Mesenchymal stem cell (in vitro differentiated cells and primary cell): ENCODE measurements around the gene INTS2. TPM values are rescaled to one million over a fixed set of nuclear protein-coding genes. Genes with fewer than 3 reads are reported as not detected.

Experiments used
- DNase-seq: peaks from one replicate; pipeline ENCODE4 v3.0.0-alpha.2; 2013
- H2AFZ ChIP-seq: one replicate; pipeline ENCODE4 v1.6.1; 2013; ENCODE audit warnings: low read depth, mild to moderate bottlenecking, control low read depth, inconsistent platforms, low read length, moderate library complexity
- H2AK5ac ChIP-seq: 2 replicates; pipeline ENCODE4 v1.6.1; 2013; ENCODE audit warnings: low read length, moderate library complexity, mild to moderate bottlenecking, inconsistent platforms; ENCODE audit not compliant: severe bottlenecking
- H2BK120ac ChIP-seq: one replicate; pipeline ENCODE4 v1.6.1; 2013; ENCODE audit warnings: low read depth, mild to moderate bottlenecking, inconsistent platforms, low read length, moderate library complexity
- H2BK12ac ChIP-seq, 2 experiments: one replicate each; pipeline ENCODE4 v1.6.1; 2013; ENCODE audit warnings: inconsistent platforms in 2 of 2, low read length in 2 of 2, mild to moderate bottlenecking in 2 of 2, moderate library complexity in 2 of 2, control low read depth in 1 of 2
- H2BK15ac ChIP-seq: one replicate; pipeline ENCODE4 v1.6.1; 2013; ENCODE audit warnings: mild to moderate bottlenecking, low read depth, inconsistent platforms; ENCODE audit not compliant: poor library complexity, severe bottlenecking
- H2BK5ac ChIP-seq: 2 replicates; pipeline ENCODE4 v1.6.1; 2013; ENCODE audit warnings: low read depth, mild to moderate bottlenecking, low read length, control low read depth, inconsistent platforms; ENCODE audit not compliant: poor library complexity, severe bottlenecking
- H3K14ac ChIP-seq, 2 experiments: one replicate each; pipeline ENCODE4 v1.6.1; 2013; ENCODE audit warnings: inconsistent platforms in 2 of 2, low read length in 2 of 2, control low read depth in 1 of 2, mild to moderate bottlenecking in 1 of 2, moderate library complexity in 1 of 2
- H3K18ac ChIP-seq, 2 experiments: one replicate each; pipeline ENCODE4 v1.6.1; 2013; ENCODE audit warnings: inconsistent platforms in 2 of 2, low read length in 2 of 2, control low read depth in 1 of 2, low read depth in 1 of 2, mild to moderate bottlenecking in 1 of 2
- H3K23ac ChIP-seq, 2 experiments: one replicate each; pipeline ENCODE4 v1.6.1; 2013; ENCODE audit warnings: inconsistent platforms in 2 of 2, low read length in 2 of 2, mild to moderate bottlenecking in 2 of 2, moderate library complexity in 2 of 2, control low read depth in 1 of 2
- H3K27ac ChIP-seq: 2 replicates; pipeline ENCODE4 v1.5.1; 2013; ENCODE audit warnings: mild to moderate bottlenecking, moderate library complexity, low read length, control low read depth, inconsistent platforms; ENCODE audit not compliant: poor library complexity, severe bottlenecking
- H3K27me3 ChIP-seq, 2 experiments: 2 replicates each; pipeline versions ENCODE4 v1.6.1 to v1.7.0; 2013; ENCODE audit warnings: low read length in 2 of 2, mild to moderate bottlenecking in 2 of 2, moderate library complexity in 2 of 2, control low read depth in 1 of 2, inconsistent platforms in 1 of 2; ENCODE audit not compliant: control insufficient read depth in 1 of 2, insufficient read depth in 1 of 2
- H3K36me3 ChIP-seq, 2 experiments: 2 replicates each; pipeline versions ENCODE4 v1.6.1 to v1.7.0; 2013; ENCODE audit warnings: low read length in 2 of 2, control low read depth in 1 of 2, inconsistent platforms in 1 of 2, low read depth in 1 of 2, mild to moderate bottlenecking in 1 of 2; ENCODE audit not compliant: insufficient read depth in 2 of 2, control insufficient read depth in 1 of 2
- H3K4ac ChIP-seq, 2 experiments: one replicate each; pipeline ENCODE4 v1.6.1; 2013; ENCODE audit warnings: inconsistent platforms in 2 of 2, low read length in 2 of 2, mild to moderate bottlenecking in 2 of 2, moderate library complexity in 2 of 2, control low read depth in 1 of 2, low read depth in 1 of 2
- H3K4me1 ChIP-seq: 2 replicates; pipeline ENCODE4 v1.6.1; 2013; ENCODE audit warnings: low read depth, low read length, control low read depth; ENCODE audit not compliant: control insufficient read depth, insufficient read depth
- H3K4me2 ChIP-seq: 2 replicates; pipeline ENCODE4 v1.6.1; 2013; ENCODE audit warnings: low read length, mild to moderate bottlenecking, inconsistent platforms; ENCODE audit not compliant: poor library complexity, severe bottlenecking
- H3K4me3 ChIP-seq, 2 experiments: 2 replicates each; pipeline versions ENCODE4 v1.5.1 to v1.7.0; 2013; ENCODE audit warnings: low read length in 2 of 2, mild to moderate bottlenecking in 2 of 2, control low read depth in 1 of 2, low read depth in 1 of 2; ENCODE audit not compliant: insufficient read depth in 1 of 2
- H3K79me1 ChIP-seq: replicated peaks from 2 replicates; pipeline ENCODE4 v1.6.1; 2013; ENCODE audit warnings: mild to moderate bottlenecking, control low read depth, low read length, inconsistent platforms; ENCODE audit not compliant: poor library complexity, severe bottlenecking
- H3K9ac ChIP-seq: 2 replicates; pipeline ENCODE4 v1.7.0; 2013; ENCODE audit warnings: mild to moderate bottlenecking, low read length, moderate library complexity
- H3K9me3 ChIP-seq: 2 replicates; pipeline ENCODE4 v1.7.0; 2013; ENCODE audit warnings: mild to moderate bottlenecking, low read length; ENCODE audit not compliant: control insufficient read depth
- H4K8ac ChIP-seq: one replicate; pipeline ENCODE4 v1.6.1; 2013; ENCODE audit warnings: inconsistent platforms, mild to moderate bottlenecking, low read length, moderate library complexity
- H4K91ac ChIP-seq: one replicate; pipeline ENCODE4 v1.6.1; 2013; ENCODE audit warnings: mild to moderate bottlenecking, low read length, inconsistent platforms
- WGBS: methylation state at CpG from one replicate; pipeline ENCODE4 v1.1.7; 2013; ENCODE audit warnings: mixed read lengths; 5-methylcytosine and 5-hydroxymethylcytosine counted together
- small RNA-seq: library from polyadenylated mRNA; stranded (forward); fragments of <200 nt; extraction: miRNeasy Mini kit (QIAGEN cat#:217004); gene quantifications from one replicate; pipeline ENCODE3, GENCODE V24; 2013; ENCODE audit warnings: low read depth

INTS2 gene

DNA sequence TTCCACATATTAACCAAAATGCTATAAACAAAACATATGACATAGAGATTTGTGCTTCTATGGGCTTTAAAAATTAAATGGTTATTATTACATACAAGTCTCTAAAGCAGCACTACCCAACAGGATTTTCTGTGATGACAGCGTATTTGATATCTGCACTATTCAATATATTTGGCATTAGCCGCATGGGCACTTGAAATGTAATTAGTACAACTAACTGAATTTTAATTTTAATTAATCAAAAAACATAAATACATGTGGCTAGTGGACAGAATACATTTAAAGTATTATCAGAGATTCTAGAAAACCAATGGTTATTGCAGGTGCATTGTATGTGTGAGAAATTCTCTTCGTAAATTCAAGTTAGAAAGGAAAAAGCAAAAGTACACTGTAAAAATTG is 110.3 kb downstream of the INTS2 start:
- Histone ChIP-seq H3K23ac (no peak overlapping the region), H3K9ac (no peak overlapping the region), H4K91ac (no peak overlapping the region), H2BK15ac (no peak overlapping the region), H3K18ac (no peak overlapping the region), H3K14ac (no peak overlapping the region), H3K4me2 (no peak overlapping the region), H3K4me3 (no peak overlapping the region), H2BK12ac (no peak overlapping the region), H3K27ac (no peak overlapping the region), H4K8ac (no peak overlapping the region), H2BK120ac (no peak overlapping the region), H3K27me3 (no peaks in the 10 kb centered on the region), H2BK5ac (no peak overlapping the region), H3K79me1 (no peaks in the 10 kb centered on the region), H3K4me1 (no peaks in the 10 kb centered on the region), H2AK5ac (no peak overlapping the region), H3K36me3 (peaks cover 0 to 3% of the 10 kb centered on the region in 2 experiments), H3K9me3 (no peaks in the 10 kb centered on the region), H3K4ac (no peak overlapping the region), H2AFZ (no peak overlapping the region)
- DNase-seq = no peak
- 100% methylated on average over 1 of the region's 3 CpGs for WGBS

DNA sequence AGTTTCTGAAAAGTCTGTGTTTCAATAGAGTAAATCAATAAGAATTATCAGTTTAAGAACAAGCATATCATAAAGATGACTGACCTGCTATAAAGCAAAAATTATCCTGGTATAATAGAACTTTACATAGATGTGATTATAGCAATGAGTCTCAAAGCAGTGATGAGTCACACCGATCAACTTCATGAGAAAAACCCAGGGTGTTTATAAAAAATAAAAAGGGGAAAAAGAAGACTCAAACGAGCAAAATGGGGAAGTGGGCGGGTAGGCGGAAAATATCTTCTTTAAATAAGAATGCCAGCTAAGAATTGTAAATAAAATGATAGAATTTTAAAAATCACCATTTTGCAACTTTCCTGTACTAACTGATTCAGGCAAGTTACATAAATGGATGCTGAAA is 111.2 kb downstream of the INTS2 start:
- Histone ChIP-seq H3K79me1 (no peaks in the 10 kb centered on the region), H3K27me3 (no peaks in the 10 kb centered on the region)
- 100% methylated on average over 1 of the region's 4 CpGs for WGBS

DNA sequence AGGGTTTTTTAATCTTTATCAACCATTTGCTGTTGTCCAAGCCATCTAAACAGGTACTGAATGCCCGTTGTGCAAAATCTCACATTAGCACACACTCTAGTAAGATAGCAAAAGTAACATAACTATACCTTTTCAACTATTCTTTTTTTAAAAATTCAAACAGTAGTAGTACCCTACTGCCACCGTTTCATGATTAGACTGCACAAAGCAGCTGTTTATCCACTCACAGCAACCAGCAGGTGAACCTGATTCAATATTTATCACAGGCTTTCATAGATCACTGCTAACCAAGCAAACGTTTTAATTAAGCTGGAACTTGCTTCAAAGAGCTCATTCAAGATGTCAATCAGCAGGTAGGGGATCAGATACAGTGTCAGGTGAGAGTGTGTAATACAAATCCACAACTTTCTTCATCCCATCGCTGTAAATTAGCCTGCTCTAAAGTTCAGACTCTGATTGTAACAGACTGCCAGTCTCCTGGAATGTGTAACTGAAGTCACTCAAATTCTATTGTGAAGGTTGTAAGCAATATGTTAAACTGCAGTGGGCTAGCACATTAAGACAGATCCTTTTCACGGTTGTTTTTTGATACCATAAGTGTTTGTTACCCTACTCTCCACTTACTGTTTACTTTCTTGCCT is 111.8 kb downstream of the INTS2 start:
- Histone ChIP-seq H3K4me1 (no peaks in the 10 kb centered on the region), H3K79me1 (no peaks in the 10 kb centered on the region), H3K14ac (no peak overlapping the region), H3K9ac (no peak overlapping the region), H2AK5ac (no peak overlapping the region), H4K8ac (no peak overlapping the region), H2BK12ac (no peak overlapping the region), H2AFZ (no peak overlapping the region), H3K4me2 (no peak overlapping the region), H3K27ac (no peak overlapping the region), H3K4me3 (no peak overlapping the region), H2BK15ac (no peak overlapping the region), H2BK5ac (no peak overlapping the region), H3K27me3 (no peaks in the 10 kb centered on the region), H3K23ac (no peak overlapping the region), H3K36me3 (peaks cover 0 to under 1% of the 10 kb centered on the region in 2 experiments), H2BK120ac (no peak overlapping the region), H4K91ac (no peak overlapping the region), H3K9me3 (no peaks in the 10 kb centered on the region), H3K4ac (no peak overlapping the region), H3K18ac (no peak overlapping the region)
- DNase-seq = no peak
- WGBS = 95% methylated on average over 3 of the region's 5 CpGs

More for the DNA sequence above, 111.2 kb downstream of the INTS2 start:
- DNase-seq = no peak
- Histone ChIP-seq H3K4me3 (no peak overlapping the region), H2AK5ac (no peak overlapping the region), H3K9me3 (no peaks in the 10 kb centered on the region), H3K4me1 (no peaks in the 10 kb centered on the region), H4K8ac (no peak overlapping the region), H3K4ac (no peak overlapping the region), H2BK120ac (no peak overlapping the region), H3K23ac (no peak overlapping the region), H3K9ac (no peak overlapping the region), H3K14ac (no peak overlapping the region), H2BK5ac (no peak overlapping the region), H3K36me3 (peaks cover 0 to 3% of the 10 kb centered on the region in 2 experiments), H2BK12ac (no peak overlapping the region), H3K4me2 (no peak overlapping the region), H3K27ac (no peak overlapping the region), H3K18ac (no peak overlapping the region), H2AFZ (no peak overlapping the region), H2BK15ac (no peak overlapping the region), H4K91ac (no peak overlapping the region)

Small RNA genes lying within 50 kb of the gene (small RNA-seq; reads per million reads assigned to genes)
- not detected for gene RF00019
